ENCODE data around the gene CAMK4.
A peak's percentile ranks its signal among the peaks of the same experiment; 100 is the strongest.

CAMK4 gene

GRCh38 chr5:111509119-111509518 is 284.9 kb downstream of the CAMK4 start:
- H3K4me3 ChIP-seq (ENCODE audit: low read depth, low read length) = no peak overlapping the region

GRCh38 chr5:111511174-111511830 is 287.1 kb downstream of the CAMK4 start:
- in situ Hi-C loops (cut with HindIII; ENCODE audit: low sequenced_read_pairs) = no loop called here
- peak overlapping the region; percentile 92 for H3K4me3 ChIP-seq (ENCODE audit: low read depth, low read length)

More at GRCh38 chr5:111509119-111509518, 284.9 kb downstream of the CAMK4 start:
- in situ Hi-C loops (cut with HindIII; ENCODE audit: low sequenced_read_pairs) = no loop called here
- TF ChIP-seq CTCF (IDR thresholded peaks at IDR 0.05; ENCODE audit: low read depth, low read length) = no peak
- DNase-seq (ENCODE audit: low read depth, low spot score) = no peak

GRCh38 chr5:111511831-111512374 is 287.7 kb downstream of the CAMK4 start:
- in situ Hi-C loops (cut with HindIII; ENCODE audit: low sequenced_read_pairs) = no loop called here
- no peak for TF ChIP-seq CTCF (IDR thresholded peaks at IDR 0.05; ENCODE audit: low read depth, low read length)
- H3K4me3 ChIP-seq (ENCODE audit: low read depth, low read length) = peak overlapping the region; percentile 92
- peak; percentile 61 for DNase-seq (ENCODE audit: low read depth, low spot score)

More at GRCh38 chr5:111511174-111511830, 287.1 kb downstream of the CAMK4 start:
- DNase-seq (ENCODE audit: low read depth, low spot score) = peak; percentile 45
- TF ChIP-seq CTCF (IDR thresholded peaks at IDR 0.05; ENCODE audit: low read depth, low read length) = no peak

GRCh38 chr5:111512375-111513130 is 288.4 kb downstream of the CAMK4 start, which contains the start of gene STARD4:
TSS of gene STARD4 (minus strand) at chr5:111512535. CDS start at chr5:111507433, 5,102 bp downstream.
- no peak for TF ChIP-seq CTCF (IDR thresholded peaks at IDR 0.05; ENCODE audit: low read depth, low read length)
- in situ Hi-C loops (cut with HindIII; ENCODE audit: low sequenced_read_pairs) = no loop called here

GRCh38 chr5:111513131-111513520 is 288.9 kb downstream of the CAMK4 start:
- no peak for TF ChIP-seq CTCF (IDR thresholded peaks at IDR 0.05; ENCODE audit: low read depth, low read length)
- no peak for DNase-seq (ENCODE audit: low read depth, low spot score)
- H3K4me3 ChIP-seq (ENCODE audit: low read depth, low read length) = peak overlapping the region; percentile 92

More at GRCh38 chr5:111512375-111513130, 288.4 kb downstream of the CAMK4 start, which contains the start of gene STARD4:
- peak; percentile 97 for DNase-seq (ENCODE audit: low read depth, low spot score)
- H3K4me3 ChIP-seq (ENCODE audit: low read depth, low read length) = peak within 1 kb of the TSS; percentile 92

GRCh38 chr5:111514087-111514486 is 289.9 kb downstream of the CAMK4 start:
- no peak overlapping the region for H3K4me3 ChIP-seq (ENCODE audit: low read depth, low read length)
- in situ Hi-C loops (cut with HindIII; ENCODE audit: low sequenced_read_pairs) = no loop called here
- no peak for DNase-seq (ENCODE audit: low read depth, low spot score)
- TF ChIP-seq CTCF (IDR thresholded peaks at IDR 0.05; ENCODE audit: low read depth, low read length) = no peak

More at GRCh38 chr5:111513131-111513520, 288.9 kb downstream of the CAMK4 start:
- in situ Hi-C loops (cut with HindIII; ENCODE audit: low sequenced_read_pairs) = no loop called here
